ENCODE data around the gene HOPX. TPM values are rescaled to one million over a fixed set of nuclear protein-coding genes. Genes with fewer than 3 reads are reported as not detected.

HOPX gene
- total RNA-seq, 1 donor from 2014 or later: 3.3 TPM

- Mint-ChIP-seq H3K4me3 (no peak overlapping the region), H3K9me3 (peaks cover 8% of the 10 kb centered on the region), H3K4me1 (no peaks in the 10 kb centered on the region), H3K36me3 (no peaks in the 10 kb centered on the region), H3K27me3 (ENCODE audit: low read depth) (peaks cover 47% of the 10 kb centered on the region), H3K27ac (no peak overlapping the region)
- DNase-seq (ENCODE audit: low spot score in 2 of 2, unreplicated experiment in 2 of 2): no peak
- no peak for TF ChIP-seq CTCF (IDR thresholded peaks at IDR 0.05; ENCODE audit: unreplicated experiment)
Observed at GRCh38 chr4:56603297-56603696, 77.8 kb downstream of the HOPX start.

Other genes starting within 250 kb of the HOPX start
- gene PPAT, start 245.7 kb downstream of the HOPX start, total RNA-seq: 25.4 to 30.9 TPM (median 26.0 TPM) in 3 replicates
- 110 to 121 TPM (median 113 TPM) in 3 replicates for gene PAICS, start 245.0 kb downstream of the HOPX start, total RNA-seq
- 114 to 121 TPM (median 116 TPM) in 3 replicates for gene SRP72, start 213.7 kb downstream of the HOPX start, total RNA-seq
- gene ARL9, start 175.5 kb downstream of the HOPX start, total RNA-seq: 0.73 to 1.1 TPM (median 0.83 TPM) in 3 replicates
- not detected in 3 replicates for gene SPINK2, start 140.4 kb upstream of the HOPX start, total RNA-seq
- gene REST, start 226.6 kb upstream of the HOPX start, total RNA-seq: 81.9 to 88.3 TPM (median 86.8 TPM) in 3 replicates

Measured in mesothelial cell of epicardium (in vitro differentiated cells).